GM19455 (cell line): Measurements from ENCODE around the gene PTPRA.
"Not testable (repeated sequence)": the region's sequence is repeated elsewhere in the genome, so short reads cannot be mapped to it uniquely, and the experiment has no call there.

Experiments used
- ATAC-seq: cut with Tn5 transposase; IDR thresholded peaks from one replicate; pipeline ENCODE4 v1.9.1; 2021; ENCODE audit not compliant: unreplicated experiment

The PTPRA gene

DNA sequence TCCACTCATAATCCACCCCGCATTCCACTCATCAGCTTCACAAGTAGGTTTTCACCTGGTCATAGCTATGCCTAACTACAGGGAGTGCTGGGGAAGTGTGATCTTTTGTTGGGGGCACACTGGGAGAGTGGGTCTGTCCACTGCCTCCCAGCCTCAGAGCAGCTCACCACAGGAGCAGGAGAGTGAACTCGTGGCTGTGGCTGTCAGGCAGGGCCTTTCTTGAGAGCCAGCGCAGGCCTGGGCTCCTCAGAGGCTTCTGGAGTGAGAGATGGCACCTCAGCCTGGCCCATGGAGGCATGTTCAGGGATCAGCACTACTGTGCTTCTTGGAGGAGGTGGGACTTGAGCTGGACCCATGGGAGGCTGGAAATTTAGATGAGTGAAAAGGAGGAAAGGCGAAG lies 166.1 kb downstream of the PTPRA start:
- ATAC-seq = no peak

DNA sequence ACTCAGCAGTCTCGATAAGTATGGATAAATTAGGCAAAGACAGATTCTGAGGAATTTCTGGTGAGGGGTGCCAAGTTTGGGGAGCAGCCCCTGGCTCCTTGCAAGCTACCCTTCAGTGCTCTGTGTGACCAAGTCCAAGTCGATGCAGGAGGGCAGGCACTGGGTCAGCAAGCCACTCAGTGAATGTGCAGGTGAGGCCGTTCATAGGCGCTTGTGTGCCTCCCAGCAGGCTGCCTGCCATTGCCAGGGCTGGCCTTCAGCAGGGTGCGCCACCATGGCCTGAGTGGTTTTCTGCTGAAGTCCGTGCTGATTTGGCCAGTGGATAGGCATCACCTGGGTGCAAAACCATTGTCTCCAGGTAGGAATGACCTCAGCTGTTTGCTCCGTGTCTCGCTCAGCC lies 166.8 kb downstream of the PTPRA start:
- no peak for ATAC-seq

DNA sequence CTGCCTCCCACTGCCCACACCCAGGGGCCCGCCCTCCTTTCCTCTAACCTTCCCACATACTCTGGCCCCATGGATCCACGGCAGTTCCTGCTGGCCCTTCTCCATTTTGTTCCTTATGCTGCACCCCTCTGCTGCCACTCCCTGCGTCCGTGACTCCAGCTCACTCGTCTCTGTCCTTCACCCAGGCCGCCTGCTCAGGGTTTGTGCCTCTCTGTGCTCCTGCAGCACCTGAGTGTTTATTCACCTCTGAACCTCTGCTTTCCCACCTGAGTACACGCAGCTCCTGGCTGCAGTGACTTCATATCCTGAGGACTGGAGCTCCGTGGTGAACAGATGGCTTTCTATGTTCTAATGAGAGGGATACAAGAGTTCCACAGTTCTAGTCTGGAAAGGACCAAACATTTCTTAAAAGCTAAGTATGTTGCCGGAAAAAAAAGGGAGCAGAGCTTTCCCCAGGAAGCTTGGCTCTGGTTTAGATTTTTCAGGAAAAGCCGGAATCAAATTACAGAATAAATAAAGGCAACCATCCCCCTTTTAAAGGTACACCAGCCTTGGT lies 168.7 kb downstream of the PTPRA start:
- ATAC-seq = no peak

DNA sequence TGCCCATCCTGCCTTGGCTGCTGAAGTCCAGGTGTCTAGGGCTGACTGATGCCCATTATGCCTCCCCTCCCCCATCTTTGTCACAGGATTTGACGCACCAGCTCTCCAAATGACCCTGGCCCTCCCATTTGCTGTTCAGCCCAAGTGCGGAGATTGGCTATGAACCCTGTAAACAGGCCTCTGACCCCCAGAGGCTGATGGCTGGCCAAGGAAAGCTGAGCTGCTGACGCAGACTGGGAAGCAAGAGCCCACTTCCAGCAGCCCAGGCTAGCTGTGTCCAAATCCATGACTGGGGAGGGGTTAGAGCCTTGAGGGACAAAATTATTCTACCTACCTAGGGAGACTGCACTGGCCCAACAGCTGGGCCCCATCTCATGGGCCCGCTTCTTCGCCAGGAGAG lies 169.3 kb downstream of the PTPRA start:
- no peak for ATAC-seq

DNA sequence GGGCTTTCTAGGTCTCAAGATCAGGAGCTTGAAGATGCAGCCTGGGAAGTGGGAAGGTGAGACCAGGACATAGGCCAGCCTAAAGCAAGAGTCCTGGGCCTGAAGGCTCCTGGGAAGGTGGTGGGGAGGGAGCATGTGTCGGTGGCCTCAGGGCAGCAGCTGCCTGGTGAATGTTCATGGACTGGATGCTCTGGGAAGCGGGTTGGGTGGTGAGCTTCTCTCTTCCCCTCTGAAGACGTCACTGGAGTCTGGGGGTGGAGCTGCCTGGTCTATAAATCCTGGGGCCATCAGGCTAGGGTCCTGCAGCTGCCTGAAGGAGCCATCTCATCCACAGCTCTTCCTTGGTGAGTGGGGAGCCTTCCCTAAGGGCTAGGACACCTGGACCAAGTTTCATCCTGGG lies 170.0 kb downstream of the PTPRA start, which contains the start of gene GNRH2:
TSS of gene GNRH2 (plus strand) at position 301 of the 400 bp plus-strand sequence. CDS start 793 bp downstream, outside the sequence.
- no peak for ATAC-seq

DNA sequence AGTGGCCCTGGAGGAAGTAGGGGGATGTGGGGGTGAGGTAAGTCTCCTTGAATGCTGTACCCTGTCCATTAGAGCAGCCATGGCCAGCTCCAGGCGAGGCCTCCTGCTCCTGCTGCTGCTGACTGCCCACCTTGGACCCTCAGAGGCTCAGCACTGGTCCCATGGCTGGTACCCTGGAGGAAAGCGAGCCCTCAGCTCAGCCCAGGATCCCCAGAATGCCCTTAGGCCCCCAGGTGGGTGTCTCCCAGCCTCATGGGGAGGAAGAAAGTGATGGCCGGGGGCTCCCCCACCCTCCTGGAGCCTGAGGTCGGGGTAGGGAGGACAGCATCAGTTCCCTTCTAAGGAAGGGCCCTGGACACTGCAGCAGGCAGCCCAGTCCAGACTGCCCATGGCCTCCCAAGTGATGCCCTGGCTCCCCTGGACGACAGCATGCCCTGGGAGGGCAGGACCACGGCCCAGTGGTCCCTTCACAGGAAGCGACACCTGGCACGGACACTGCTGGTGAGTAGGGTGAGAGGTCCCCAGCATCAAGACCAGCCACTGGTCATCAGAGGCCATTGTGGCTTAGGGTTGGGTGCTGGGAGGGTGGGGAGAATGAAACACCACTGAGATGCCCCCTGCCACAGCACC lies 171.2 kb downstream of the PTPRA start:
- ATAC-seq = no peak

DNA sequence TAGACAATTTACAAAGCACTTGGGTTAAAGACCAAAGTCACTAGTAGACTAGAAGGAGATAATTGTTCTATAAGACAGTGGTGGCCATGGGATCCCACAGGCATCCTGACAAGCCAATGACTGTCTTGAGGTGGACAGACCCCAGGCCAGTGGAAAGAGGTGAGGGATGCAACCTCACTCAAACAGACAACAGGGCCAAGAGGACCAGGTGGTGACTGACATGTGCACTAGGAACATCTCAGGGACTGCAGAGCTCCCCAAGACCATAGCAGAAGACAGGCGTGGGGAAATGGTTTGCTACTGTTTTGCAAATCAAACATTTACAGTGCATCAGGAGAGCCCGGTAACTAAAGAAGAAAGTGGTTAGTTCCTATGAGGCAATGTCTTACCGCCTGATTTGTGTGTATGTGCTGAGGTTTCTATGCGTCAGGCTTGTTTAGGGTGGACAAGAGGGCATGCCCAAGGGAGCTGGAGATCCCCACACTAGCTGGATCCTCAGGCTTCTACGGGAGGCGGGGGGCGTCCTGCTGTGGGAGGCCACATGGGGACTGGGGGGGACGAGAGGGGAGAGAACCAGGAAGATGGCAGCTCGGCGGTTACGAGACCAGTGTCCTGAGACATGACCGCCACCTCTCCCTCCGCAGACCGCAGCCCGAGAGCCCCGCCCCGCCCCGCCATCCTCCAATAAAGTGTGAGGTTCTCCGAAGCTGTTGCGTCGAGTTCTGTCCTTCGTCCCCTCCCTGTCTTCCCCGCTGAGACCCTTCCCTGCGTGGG lies 171.9 kb downstream of the PTPRA start:
- peak; percentile 39 for ATAC-seq

DNA sequence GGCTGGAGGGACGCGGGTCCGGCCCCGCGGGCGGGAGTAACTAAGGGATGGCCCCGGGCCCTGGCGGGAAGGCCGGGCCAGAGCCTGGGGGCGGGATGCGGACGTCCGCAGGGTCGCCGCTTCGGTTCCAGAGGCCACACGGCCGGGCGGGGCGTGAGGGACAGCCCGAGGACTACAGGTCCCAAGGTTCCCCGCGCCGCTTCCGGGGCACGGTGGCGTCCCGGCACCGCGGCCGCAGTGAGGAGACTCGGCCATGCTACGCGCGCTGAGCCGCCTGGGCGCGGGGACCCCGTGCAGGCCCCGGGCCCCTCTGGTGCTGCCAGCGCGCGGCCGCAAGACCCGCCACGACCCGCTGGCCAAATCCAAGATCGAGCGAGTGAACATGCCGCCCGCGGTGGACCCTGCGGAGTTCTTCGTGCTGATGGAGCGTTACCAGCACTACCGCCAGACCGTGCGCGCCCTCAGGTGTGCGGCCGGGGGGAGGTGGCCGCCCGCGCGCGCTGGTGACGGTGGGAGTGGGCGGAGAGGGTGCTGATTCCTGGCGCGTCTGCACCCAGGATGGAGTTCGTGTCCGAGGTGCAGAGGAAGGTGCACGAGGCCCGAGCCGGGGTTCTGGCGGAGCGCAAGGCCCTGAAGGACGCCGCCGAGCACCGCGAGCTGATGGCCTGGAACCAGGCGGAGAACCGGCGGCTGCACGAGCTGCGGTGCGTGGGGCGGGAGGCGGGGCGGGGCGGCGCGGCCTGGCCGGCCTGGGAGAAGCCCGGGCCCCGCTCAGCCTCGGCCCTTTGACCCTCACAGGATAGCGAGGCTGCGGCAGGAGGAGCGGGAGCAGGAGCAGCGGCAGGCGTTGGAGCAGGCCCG lies 172.8 kb downstream of the PTPRA start, which contains the start of gene MRPS26:
TSS of gene MRPS26 (plus strand) at position 237 of the 861 bp plus-strand sequence. CDS start at position 254, 17 bp downstream.
- ATAC-seq = peak; percentile 90

DNA sequence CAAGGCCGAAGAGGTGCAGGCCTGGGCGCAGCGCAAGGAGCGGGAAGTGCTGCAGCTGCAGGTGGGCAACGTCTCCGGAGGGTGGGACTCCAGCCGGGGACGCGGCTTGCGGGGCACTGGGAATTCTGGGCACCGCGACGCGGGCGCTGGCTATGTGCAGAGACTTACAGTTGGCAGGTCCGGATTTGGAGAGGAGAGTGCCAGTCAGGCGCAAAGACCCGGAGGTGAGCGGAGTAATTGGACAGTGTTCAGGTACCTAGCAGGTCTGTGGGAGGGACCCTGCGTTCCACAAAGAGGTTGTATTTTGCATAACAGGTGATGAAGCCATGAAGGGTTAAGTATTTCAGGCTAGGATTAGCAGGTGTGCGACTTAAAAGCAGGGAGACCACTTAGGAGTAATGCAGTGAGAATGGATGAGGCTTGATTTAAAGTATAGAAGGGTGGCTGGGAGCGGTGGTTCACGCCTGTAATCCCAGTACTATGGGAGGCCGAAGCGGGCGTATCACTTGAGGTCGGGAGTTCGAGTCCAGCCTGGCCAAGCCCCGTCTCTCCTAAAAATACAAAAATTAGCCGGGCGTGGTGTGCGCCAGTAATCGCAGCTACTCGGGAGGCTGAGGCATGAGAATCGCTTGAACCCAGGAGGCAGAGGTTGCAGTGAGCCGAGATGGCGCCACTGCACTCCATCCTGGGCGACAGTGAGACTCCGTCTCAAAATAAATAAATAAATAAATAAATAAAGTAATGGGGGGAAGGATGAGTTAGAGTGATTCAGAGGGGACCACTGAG lies 173.6 kb downstream of the PTPRA start:
- ATAC-seq = peak; percentile 19

DNA sequence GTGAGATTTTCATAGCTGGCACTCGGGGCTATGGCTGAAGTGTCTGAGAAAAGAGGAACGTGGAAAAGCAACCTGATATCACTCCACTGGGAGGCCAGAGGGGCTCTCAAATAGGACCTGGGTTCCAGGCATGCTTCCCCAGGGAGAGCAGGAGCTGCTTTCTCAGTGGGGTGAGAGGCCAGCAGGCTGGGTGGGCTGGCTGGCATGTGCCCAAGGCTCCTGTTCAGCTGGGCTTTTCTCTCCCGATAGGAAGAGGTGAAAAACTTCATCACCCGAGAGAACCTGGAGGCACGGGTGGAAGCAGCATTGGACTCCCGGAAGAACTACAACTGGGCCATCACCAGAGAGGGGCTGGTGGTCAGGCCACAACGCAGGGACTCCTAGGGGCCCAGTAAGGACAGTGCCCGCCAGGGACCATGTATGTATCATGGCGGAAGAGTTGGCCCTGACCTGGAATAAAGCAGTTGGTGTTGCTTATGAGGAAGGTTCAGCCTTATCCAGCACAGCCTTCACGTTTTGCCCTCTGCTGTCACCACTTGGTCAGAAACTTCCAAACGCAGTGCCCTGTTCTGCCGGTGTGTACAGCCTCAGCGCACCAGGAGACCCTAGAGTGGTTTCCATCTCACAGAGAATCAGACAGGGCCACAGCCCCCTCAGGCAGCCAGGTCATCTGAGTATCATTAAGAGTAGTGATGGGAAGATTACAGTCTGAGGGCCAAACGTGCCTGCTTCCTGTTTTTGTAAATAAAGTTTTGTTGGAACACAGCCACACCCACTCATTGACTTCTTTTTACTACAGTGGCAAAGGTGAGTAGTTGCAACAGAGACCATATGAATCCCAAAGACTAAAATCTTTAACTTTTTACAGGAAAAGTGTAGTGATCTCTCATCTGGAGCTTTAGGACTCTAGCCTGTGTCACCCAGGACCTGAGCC lies 174.5 kb downstream of the PTPRA start:
- ATAC-seq = no peak

DNA sequence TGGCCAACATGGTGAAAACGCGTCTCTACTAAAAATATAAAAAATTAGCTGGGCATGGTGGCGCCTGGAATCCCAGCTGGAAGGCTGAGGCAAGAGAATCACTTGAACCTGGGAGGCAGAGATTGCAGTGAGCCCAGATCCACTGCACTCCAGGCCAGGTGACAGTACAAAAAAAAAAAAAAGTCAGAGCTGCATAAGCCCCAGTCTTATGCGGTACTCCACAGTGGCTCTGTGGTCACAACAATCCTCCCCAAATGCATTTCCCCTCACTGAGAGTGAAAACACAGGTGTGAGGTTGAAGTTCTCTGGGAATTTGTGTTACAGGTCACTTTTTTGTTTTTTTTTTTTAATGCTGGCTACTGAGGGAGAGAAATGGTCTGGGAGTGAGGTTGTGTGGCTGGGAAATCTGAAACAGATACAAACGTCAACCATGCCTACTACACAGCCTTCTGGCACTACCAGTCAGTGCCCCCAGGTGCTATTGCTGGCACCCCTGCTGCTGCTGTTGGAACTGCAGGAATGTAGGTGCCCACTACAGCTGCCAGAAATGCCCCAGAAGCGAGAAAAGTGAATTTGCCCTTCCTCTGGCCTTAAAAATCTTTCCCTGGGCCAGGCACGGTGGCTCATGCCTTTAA lies 178.2 kb downstream of the PTPRA start:
- no peak for ATAC-seq

DNA sequence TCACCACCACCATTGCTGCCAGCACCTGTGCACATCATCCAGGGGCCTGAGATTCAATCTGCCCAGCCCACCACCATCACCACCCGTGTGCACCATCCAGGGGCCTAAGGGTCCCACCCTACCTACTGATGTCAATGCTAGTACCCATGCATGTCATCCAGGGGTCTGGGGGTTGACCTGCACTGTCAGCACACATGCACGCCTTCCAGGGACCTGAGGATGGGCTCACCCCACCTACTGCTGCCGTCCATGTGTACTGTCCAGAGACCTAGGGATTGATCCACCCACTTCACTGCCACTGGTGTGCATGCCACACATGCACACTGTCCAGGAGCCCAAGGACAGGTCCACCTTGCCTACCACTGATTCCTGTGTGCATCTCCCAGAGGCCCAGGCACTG lies 186.2 kb downstream of the PTPRA start:
- no peak for ATAC-seq

DNA sequence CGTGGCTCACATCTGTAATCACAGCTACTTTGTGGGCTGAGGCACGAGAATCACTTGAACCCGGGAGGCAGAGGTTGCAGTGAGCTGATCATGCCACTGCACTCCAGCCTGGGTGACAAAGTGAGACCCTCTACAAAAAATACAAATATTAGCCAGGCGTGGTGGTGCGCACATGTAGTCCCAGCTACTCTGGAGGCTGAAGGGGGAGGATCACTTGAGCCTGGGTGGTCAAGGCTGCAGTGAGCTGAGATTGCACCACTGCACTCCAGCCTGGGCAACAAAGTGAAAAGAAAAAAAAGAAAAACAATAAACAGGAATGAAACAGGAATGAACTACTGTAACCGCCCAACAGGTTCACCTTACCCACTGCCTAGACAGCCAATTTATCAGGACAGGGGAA lies 190.8 kb downstream of the PTPRA start:
- ATAC-seq = not testable (repeated sequence)

DNA sequence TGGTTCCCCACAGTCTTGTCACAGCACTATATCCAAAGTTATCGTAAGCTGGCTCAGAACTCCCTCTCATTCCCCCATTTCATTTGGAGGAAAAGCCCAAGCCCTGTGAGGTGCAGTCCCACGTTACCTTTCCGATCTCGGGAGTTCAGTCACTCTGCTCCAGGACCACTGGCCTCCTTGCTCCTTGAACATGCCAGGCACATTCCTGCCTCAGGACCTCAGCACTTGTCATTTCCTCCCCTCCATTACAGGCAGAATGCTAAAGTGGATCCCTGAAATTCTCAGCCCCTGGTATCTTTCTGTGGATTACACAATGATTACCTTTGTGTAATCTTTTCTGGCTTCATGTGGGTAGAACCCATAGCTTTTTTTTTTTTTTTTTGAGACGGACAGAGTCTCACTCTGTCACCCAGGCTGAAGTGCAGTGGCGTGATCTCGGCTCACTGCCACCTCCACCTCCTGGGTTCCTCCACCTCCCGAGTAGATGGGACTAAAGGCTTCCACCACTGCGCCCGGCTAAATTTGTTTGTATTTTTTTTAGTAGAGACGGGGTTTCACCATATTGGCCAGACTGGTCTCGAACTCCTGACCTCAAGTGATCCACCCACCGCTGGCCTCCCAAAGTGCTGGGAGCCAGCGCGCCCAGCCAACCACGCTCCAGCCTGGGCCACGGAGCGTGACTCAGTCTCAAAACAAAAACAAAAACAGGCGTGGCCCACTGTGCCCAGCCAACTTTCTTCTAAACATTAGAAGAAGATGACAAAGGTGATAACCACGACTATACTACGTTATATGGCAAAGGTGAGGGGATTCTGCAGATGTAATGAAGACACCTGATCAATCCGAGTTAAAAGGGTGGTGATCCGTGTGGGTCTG lies 194.1 kb downstream of the PTPRA start:
- ATAC-seq = no peak

DNA sequence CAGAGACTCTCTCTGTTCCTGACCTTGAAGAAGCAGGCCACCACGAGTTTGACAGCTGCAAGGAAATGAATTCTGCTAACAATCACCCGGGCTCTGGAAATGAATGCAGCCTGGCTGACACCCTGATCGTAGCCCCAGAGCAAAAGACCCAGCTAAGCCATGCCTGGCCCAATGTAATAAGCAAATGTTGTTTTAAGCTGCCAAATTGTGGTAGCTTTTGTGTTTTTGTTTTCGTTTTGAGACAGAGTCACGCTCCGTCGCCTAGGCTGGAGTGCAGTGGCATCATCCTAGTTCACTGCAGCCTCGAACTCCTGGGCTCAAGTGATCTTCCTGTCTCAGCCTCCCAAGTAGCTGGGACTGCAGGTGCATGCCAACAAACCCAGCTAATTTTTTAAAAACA lies 194.8 kb downstream of the PTPRA start:
- no peak for ATAC-seq

DNA sequence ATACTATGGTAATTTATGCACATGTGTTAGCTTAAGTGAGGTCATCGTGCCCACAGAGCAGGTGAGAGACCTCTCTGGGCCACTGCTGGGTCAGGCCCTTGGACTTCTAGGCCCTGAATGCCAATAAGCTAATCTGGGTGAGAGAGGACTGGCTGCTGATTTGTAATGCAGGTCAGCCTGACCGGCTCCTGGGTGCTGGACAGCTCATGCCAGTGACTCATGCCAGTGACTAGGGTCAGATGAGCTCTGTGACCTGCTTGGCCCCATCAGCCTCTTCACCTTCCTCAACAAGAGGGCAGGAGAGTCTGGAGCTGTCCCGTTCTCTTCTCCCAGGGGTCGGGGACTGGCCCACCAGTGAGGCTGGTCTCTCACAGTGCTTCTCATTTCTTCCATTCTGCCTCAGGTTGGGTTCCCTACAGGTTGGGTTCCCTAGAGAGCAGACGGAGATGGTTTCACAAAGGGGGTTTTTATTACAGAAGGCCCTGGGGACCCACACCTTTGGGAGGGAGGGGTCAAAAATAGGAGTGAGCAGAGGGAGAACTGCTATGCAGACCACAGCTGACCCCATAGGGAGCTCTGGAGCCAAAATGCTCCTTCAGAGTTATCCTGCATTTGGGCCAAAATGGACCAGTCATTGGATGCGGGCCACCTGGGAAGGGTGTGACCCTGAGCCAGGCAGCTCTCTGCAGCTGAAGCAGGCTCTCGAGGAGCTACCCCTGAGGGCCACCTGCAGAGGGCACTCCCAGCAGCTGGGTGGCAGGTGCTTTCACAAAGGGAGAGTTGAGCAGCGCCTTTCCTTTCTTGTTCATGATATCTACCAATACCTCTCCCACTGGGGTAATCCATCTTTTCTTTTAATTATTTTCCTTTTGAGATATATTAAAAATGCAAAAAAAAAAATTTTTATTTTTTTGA lies 196.0 kb downstream of the PTPRA start:
- ATAC-seq = no peak

DNA sequence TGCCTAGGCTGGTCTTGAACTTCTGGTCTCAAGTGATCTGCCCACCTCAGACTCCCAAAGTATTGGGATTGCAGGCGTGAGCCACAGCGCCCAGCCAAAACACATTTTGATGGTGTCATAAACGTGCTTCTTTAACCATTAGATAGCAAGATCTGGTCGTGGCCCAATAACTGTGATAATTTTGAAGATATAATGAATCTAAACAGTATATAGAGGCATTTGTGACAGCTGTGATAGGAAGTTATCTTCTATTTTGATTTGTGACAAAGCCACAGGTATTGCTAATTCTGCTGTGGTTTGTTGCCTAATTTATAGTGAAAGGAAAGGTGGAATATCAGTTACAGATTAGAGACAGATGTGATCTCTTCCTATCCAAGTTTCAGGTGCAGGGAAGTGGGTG lies 197.4 kb downstream of the PTPRA start:
- ATAC-seq = no peak
